ENCODE results near the gene SLC7A4. TPM values are rescaled to one million over a fixed set of nuclear protein-coding genes. Genes with fewer than 3 reads are reported as not detected.

Gene SLC7A4, protein sequence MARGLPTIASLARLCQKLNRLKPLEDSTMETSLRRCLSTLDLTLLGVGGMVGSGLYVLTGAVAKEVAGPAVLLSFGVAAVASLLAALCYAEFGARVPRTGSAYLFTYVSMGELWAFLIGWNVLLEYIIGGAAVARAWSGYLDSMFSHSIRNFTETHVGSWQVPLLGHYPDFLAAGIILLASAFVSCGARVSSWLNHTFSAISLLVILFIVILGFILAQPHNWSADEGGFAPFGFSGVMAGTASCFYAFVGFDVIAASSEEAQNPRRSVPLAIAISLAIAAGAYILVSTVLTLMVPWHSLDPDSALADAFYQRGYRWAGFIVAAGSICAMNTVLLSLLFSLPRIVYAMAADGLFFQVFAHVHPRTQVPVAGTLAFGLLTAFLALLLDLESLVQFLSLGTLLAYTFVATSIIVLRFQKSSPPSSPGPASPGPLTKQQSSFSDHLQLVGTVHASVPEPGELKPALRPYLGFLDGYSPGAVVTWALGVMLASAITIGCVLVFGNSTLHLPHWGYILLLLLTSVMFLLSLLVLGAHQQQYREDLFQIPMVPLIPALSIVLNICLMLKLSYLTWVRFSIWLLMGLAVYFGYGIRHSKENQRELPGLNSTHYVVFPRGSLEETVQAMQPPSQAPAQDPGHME
- total RNA-seq, result under 1 TPM in 2 of 4 donors, not detected in 2; 0.45 to 0.54 TPM

GRCh38 chr22:21032037-21032867 lies at the start of gene SLC7A4:
TSS of gene SLC7A4 (minus strand) at chr22:21032561. CDS start at chr22:21031812, 749 bp downstream.
- DNase-seq, result no peak
- no peak within 1 kb of the TSS for H3K4me3 ChIP-seq (replicated peaks in 1 of 3)
- WGBS, 2 donors, result 9 to 21% methylated on average over 12 to 35 of the region's 59 CpGs
- no peaks in the 10 kb centered on the region for H3K27me3 ChIP-seq
- intact Hi-C loops (cut with DNase I), result no loop called here
- H3K36me3 ChIP-seq, result no peaks in the 10 kb centered on the region
- peaks cover 4 to 16% of the 10 kb centered on the region in 2 donors for H3K4me1 ChIP-seq
- H3K9me3 ChIP-seq, result no peaks in the 10 kb centered on the region
- TF ChIP-seq POLR2A (IDR thresholded peaks at IDR 0.05) (no peak), CTCF (IDR thresholded peaks at IDR 0.05) (no peak)
- no peak within 1 kb of the TSS for H3K27ac ChIP-seq

DNA sequence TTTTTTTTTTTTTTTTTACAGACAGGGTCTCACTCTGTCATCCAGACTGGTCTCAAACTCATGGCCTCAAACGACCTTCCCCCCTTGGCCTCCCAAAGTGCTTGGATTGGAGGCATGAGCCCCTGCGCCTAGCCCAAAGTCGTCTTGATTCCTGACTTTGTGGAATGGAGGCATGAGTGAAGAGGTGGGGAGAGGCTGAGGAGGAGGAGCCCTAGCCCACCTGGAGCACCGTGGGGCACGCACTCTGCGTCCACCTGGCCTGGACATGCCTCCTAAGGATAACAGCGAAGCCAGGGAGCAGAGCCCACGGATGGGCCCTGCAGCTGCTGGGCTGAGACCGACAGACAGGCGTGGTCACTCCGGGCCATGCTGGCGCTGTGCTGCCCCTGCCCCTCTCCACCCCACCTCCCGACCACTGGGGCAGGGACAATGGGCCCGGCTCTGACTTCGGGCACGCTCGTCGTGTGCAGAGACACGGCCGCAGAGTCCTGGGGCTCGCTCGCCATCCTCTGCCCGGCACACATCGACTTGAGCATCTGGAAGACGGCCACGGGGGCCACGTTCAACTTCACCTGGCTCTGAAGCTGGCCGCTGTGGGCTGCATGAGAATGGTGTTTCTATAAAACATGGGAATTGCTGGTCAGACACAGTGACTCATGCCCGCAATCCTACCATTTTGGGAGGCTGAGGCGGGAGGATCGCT lies 48.2 kb upstream of the SLC7A4 start:
- DNase-seq, result no peak
- H3K4me1 ChIP-seq, result no peaks in the 10 kb centered on the region
- intact Hi-C loops (cut with DNase I), result no loop called here
- H3K27ac ChIP-seq, result no peak overlapping the region
- 87 to 88% methylated on average over 22 to 31 of the region's 31 CpGs for WGBS, 2 donors
- H3K9me3 ChIP-seq, result no peaks in the 10 kb centered on the region
- no peak overlapping the region for H3K4me3 ChIP-seq (replicated peaks in 1 of 3)
- no peak for TF ChIP-seq CTCF (IDR thresholded peaks at IDR 0.05)
- no peak for TF ChIP-seq POLR2A (IDR thresholded peaks at IDR 0.05)
- H3K27me3 ChIP-seq, result no peaks in the 10 kb centered on the region
- H3K36me3 ChIP-seq, result no peaks in the 10 kb centered on the region

- no peak overlapping the region for H3K4me3 ChIP-seq (replicated peaks in 1 of 3)
- no peaks in the 10 kb centered on the region for H3K27me3 ChIP-seq
- H3K4me1 ChIP-seq, result no peaks in the 10 kb centered on the region
- intact Hi-C loops (cut with DNase I), result no loop called here
- H3K36me3 ChIP-seq, result no peaks in the 10 kb centered on the region
- DNase-seq, result no peak
- no peak overlapping the region for H3K27ac ChIP-seq
- TF ChIP-seq CTCF (IDR thresholded peaks at IDR 0.05) (no peak), POLR2A (IDR thresholded peaks at IDR 0.05) (no peak)
- H3K9me3 ChIP-seq, result no peaks in the 10 kb centered on the region
- WGBS, 2 donors, result 79 to 83% methylated on average over 3 to 5 of the region's 5 CpGs
Measured at GRCh38 chr22:21079493-21079892, 47.1 kb upstream of the SLC7A4 start.

- H3K4me1 ChIP-seq, result no peaks in the 10 kb centered on the region
- no peak overlapping the region for H3K4me3 ChIP-seq (replicated peaks in 1 of 3)
- H3K27ac ChIP-seq, result no peak overlapping the region
- whole genome bisulfite sequencing, 2 donors, result 83 to 84% methylated on average over 11 of the region's 11 CpGs
- H3K27me3 ChIP-seq, result no peaks in the 10 kb centered on the region
- H3K36me3 ChIP-seq, result no peaks in the 10 kb centered on the region
- no peak for TF ChIP-seq CTCF (IDR thresholded peaks at IDR 0.05)
- no peak for TF ChIP-seq POLR2A (IDR thresholded peaks at IDR 0.05)
- intact Hi-C loops (cut with DNase I), result no loop called here
- H3K9me3 ChIP-seq, result no peaks in the 10 kb centered on the region
- DNase-seq, result no peak
Measured at GRCh38 chr22:21078916-21079315, 46.6 kb upstream of the SLC7A4 start.

Data from thyroid gland (tissue), 4 donors.